Panc1 (cell line): Measurements from ENCODE around the gene CDC6.

Source experiments
- REST ChIP-seq, 2 experiments: IDR thresholded peaks; 2 replicates each; pipeline ENCODE4 v1.6.1; 2011 to 2012; ENCODE audit warnings: low read depth in 2 of 2, control low read depth in 1 of 2, low read length in 1 of 2, mild to moderate bottlenecking in 1 of 2, moderate library complexity in 1 of 2; ENCODE audit not compliant: insufficient read depth in 1 of 2
- TF ChIP-seq, protein P1 (sequence below): fragments of 450-650 bp; IDR thresholded peaks from 2 replicates; pipeline ENCODE4 v1.5.1; 2017; ENCODE audit warnings: mild to moderate bottlenecking

- TF ChIP-seq, protein P1, sequence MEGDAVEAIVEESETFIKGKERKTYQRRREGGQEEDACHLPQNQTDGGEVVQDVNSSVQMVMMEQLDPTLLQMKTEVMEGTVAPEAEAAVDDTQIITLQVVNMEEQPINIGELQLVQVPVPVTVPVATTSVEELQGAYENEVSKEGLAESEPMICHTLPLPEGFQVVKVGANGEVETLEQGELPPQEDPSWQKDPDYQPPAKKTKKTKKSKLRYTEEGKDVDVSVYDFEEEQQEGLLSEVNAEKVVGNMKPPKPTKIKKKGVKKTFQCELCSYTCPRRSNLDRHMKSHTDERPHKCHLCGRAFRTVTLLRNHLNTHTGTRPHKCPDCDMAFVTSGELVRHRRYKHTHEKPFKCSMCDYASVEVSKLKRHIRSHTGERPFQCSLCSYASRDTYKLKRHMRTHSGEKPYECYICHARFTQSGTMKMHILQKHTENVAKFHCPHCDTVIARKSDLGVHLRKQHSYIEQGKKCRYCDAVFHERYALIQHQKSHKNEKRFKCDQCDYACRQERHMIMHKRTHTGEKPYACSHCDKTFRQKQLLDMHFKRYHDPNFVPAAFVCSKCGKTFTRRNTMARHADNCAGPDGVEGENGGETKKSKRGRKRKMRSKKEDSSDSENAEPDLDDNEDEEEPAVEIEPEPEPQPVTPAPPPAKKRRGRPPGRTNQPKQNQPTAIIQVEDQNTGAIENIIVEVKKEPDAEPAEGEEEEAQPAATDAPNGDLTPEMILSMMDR, result no peak
- TF ChIP-seq REST (IDR thresholded peaks at IDR 0.05; ENCODE audit: insufficient read depth in 1 of 2, low read depth in 2 of 2, low read length in 1 of 2), result no peak
These were observed 43.4 kb upstream of the CDC6 start for GRCh38 chr17:40244255-40244654.
